Smooth muscle cell (in vitro differentiated cells): ENCODE data around the gene FAU. TPM values are rescaled to one million over a fixed set of nuclear protein-coding genes. Genes with fewer than 3 reads are reported as not detected.
"Not testable (repeated sequence)": the region's sequence is repeated elsewhere in the genome, so short reads cannot be mapped to it uniquely, and the experiment has no call there.

Experiments
- DNase-seq: peaks from one replicate; lab custom pipeline; 2025; ENCODE audit not compliant: unreplicated experiment; lab: John Stamatoyannopoulos, UW
- H2AFZ ChIP-seq: fragments of 200-600 bp; sonication (generic); 2 replicates; pipeline ENCODE4 v1.6.0; 2016; ENCODE audit warnings: antibody characterized with exemption, low read depth, mild to moderate bottlenecking
- H3F3A ChIP-seq: fragments of 200-600 bp; sonication (generic); 2 replicates; pipeline ENCODE4 v1.6.0; 2017; ENCODE audit warnings: antibody characterized with exemption, low read depth
- H3K27ac ChIP-seq: fragments of 200-600 bp; sonication (generic); 2 replicates; pipeline ENCODE4 v1.5.1; 2016; ENCODE audit warnings: low read depth, mild to moderate bottlenecking
- H3K27me3 ChIP-seq: fragments of 200-600 bp; sonication (generic); 2 replicates; pipeline ENCODE4 v1.6.1; 2016; ENCODE audit warnings: low read depth, mild to moderate bottlenecking
- H3K36me3 ChIP-seq: fragments of 200-600 bp; sonication (generic); 2 replicates; pipeline ENCODE4 v1.5.1; 2016; ENCODE audit warnings: low read depth
- H3K4me1 ChIP-seq: fragments of 200-600 bp; sonication (generic); 2 replicates; pipeline ENCODE4 v1.5.1; 2016; ENCODE audit warnings: low read depth
- H3K4me2 ChIP-seq: fragments of 200-600 bp; sonication (generic); 2 replicates; pipeline ENCODE4 v1.6.0; 2016; ENCODE audit warnings: mild to moderate bottlenecking
- H3K4me3 ChIP-seq: fragments of 200-600 bp; sonication (generic); 2 replicates; pipeline ENCODE4 v1.5.1; 2016; ENCODE audit warnings: mild to moderate bottlenecking
- H3K79me2 ChIP-seq: fragments of 200-600 bp; sonication (generic); 2 replicates; pipeline ENCODE4 v1.6.0; 2016; ENCODE audit warnings: low read depth, mild to moderate bottlenecking
- H3K9ac ChIP-seq: fragments of 200-600 bp; sonication (generic); 2 replicates; pipeline ENCODE4 v1.6.0; 2016; ENCODE audit warnings: low read depth
- H3K9me3 ChIP-seq: fragments of 200-600 bp; sonication (generic); replicated peaks from 2 replicates; pipeline ENCODE4 v1.5.1; 2016; ENCODE audit warnings: low read depth
- H4K20me1 ChIP-seq: fragments of 200-600 bp; sonication (generic); 2 replicates; pipeline ENCODE4 v1.6.0; 2016; ENCODE audit warnings: low read depth
- CTCF ChIP-seq: fragments of 200-600 bp; sonication (generic); IDR thresholded peaks from 2 replicates; pipeline ENCODE4 v1.5.1; 2017; ENCODE audit warnings: borderline replicate concordance, mild to moderate bottlenecking, antibody characterized with exemption; ENCODE audit not compliant: insufficient read depth, poor library complexity, severe bottlenecking
- WGBS: methylation state at CpG from one replicate; pipeline ENCODE4 v1.1.7; 2016; ENCODE audit warnings: low lambda C conversion rate; 5-methylcytosine and 5-hydroxymethylcytosine counted together
- polyA plus RNA-seq: library from polyadenylated mRNA; unstranded; fragments of >200 nt; fragmentation: Nextera tagmentation; extraction: Ambion mirVana; gene quantifications from 2 replicates; pipeline ENCODE4 v1.2.1, GENCODE V29; 2016
- total RNA-seq: library from RNA; depleted of rRNA; stranded (reverse); fragments of >200 nt; gene quantifications from 2 replicates; pipeline ENCODE4 v1.2.3, GENCODE V29; 2014

FAU gene
- total and polyA plus RNA-seq, 2 experiments from 2014 or later = 509 to 537 TPM

- H3K27me3 ChIP-seq = no peaks in the 10 kb centered on the region
- TF ChIP-seq CTCF = no peak
- H3K9ac ChIP-seq = peak overlapping the region; percentile 96
- H3K79me2 ChIP-seq = peaks cover 54% of the 10 kb centered on the region
- H3K4me2 ChIP-seq = peak overlapping the region; percentile 94
- peak overlapping the region; percentile 66 for H3K4me3 ChIP-seq
- 92% methylated on average over 3 of the region's 3 CpGs for WGBS
- no peaks in the 10 kb centered on the region for H4K20me1 ChIP-seq
- H3F3A ChIP-seq = peaks cover 21% of the 10 kb centered on the region
- no peak overlapping the region for H2AFZ ChIP-seq
- peak overlapping the region; percentile 89 for H3K27ac ChIP-seq
- H3K4me1 ChIP-seq = peaks cover 15% of the 10 kb centered on the region
- no peaks in the 10 kb centered on the region for H3K36me3 ChIP-seq
- no peak for DNase-seq
- no peaks in the 10 kb centered on the region for H3K9me3 ChIP-seq
Observed at GRCh38 chr11:65120831-65121230, 1.1 kb downstream of the FAU start.

- Histone ChIP-seq H3K4me3 (no peak overlapping the region), H3K9ac (peak overlapping the region; percentile 32), H3K4me2 (no peak overlapping the region), H4K20me1 (no peaks in the 10 kb centered on the region), H3K27ac (peak overlapping the region; percentile 89), H3K27me3 (no peaks in the 10 kb centered on the region), H3K79me2 (peaks cover 59% of the 10 kb centered on the region), H3K9me3 (no peaks in the 10 kb centered on the region), H2AFZ (no peak overlapping the region), H3K4me1 (peaks cover 15% of the 10 kb centered on the region), H3K36me3 (no peaks in the 10 kb centered on the region), H3F3A (peaks cover 21% of the 10 kb centered on the region)
- DNase-seq = no peak
- TF ChIP-seq CTCF = no peak
Observed at GRCh38 chr11:65119670-65119995, 2.3 kb downstream of the FAU start.

- H3F3A ChIP-seq = peaks cover 21% of the 10 kb centered on the region
- 98% methylated on average over 18 of the region's 18 CpGs for WGBS
Observed at GRCh38 chr11:65118891-65119669, 2.9 kb downstream of the FAU start.

GRCh38 chr11:65118097-65118837 lies 3.7 kb downstream of the FAU start:
- Histone ChIP-seq H3K36me3 (no peaks in the 10 kb centered on the region), H3K9me3 (no peaks in the 10 kb centered on the region), H3K4me1 (peaks cover 18% of the 10 kb centered on the region), H4K20me1 (no peaks in the 10 kb centered on the region), H3K4me3 (no peak overlapping the region), H3K79me2 (peaks cover 45% of the 10 kb centered on the region), H2AFZ (no peak overlapping the region), H3K27ac (peak overlapping the region; percentile 89), H3K9ac (no peak overlapping the region), H3F3A (peaks cover 21% of the 10 kb centered on the region), H3K4me2 (no peak overlapping the region), H3K27me3 (no peaks in the 10 kb centered on the region)
- TF ChIP-seq CTCF = no peak
- 91% methylated on average over 18 of the region's 18 CpGs for WGBS
- no peak for DNase-seq

More at GRCh38 chr11:65118891-65119669, 2.9 kb downstream of the FAU start:
- H3K4me3 ChIP-seq, DNase-seq, H3K9ac ChIP-seq, H2AFZ ChIP-seq, H3K4me2 ChIP-seq, H3K9me3 ChIP-seq, H4K20me1 ChIP-seq, H3K27me3 ChIP-seq, H3K36me3 ChIP-seq: not testable (repeated sequence)
- peaks cover 15% of the 10 kb centered on the region for H3K4me1 ChIP-seq
- H3K27ac ChIP-seq = peak overlapping the region; percentile 89
- peaks cover 53% of the 10 kb centered on the region for H3K79me2 ChIP-seq
